Transverse colon (tissue), 4 donors: ENCODE data around the gene LGR5. TPM values are rescaled to one million over a fixed set of nuclear protein-coding genes. Genes with fewer than 3 reads are reported as not detected.

ENCODE experiments used
- DNase-seq: peaks from one replicate; pipeline ENCODE4 v3.0.0-alpha.2; 2019
- H3K27ac ChIP-seq, 4 donors: fragments of 200-600 bp; sonication (generic); 2 replicates each; pipeline ENCODE4 v1.5.1; 2016 to 2018; ENCODE audit warnings: inconsistent platforms in 4 of 4
- H3K27me3 ChIP-seq: fragments of 200-600 bp; sonication (generic); 2 replicates; pipeline ENCODE4 v1.5.1; 2017; ENCODE audit warnings: inconsistent platforms
- H3K36me3 ChIP-seq, 4 donors: fragments of 200-600 bp; sonication (generic); 2 replicates each; pipeline ENCODE4 v1.5.1; 2017 to 2019; ENCODE audit warnings: inconsistent platforms in 4 of 4
- H3K4me1 ChIP-seq, 4 donors: fragments of 200-600 bp; sonication (generic); 2 replicates each; pipeline ENCODE4 v1.5.1; 2017 to 2020; ENCODE audit warnings: inconsistent platforms in 4 of 4
- H3K4me3 ChIP-seq, 4 donors: fragments of 200-600 bp; sonication (generic); 1 replicate in 1 of 4; 2 replicates in 3 of 4; pipeline versions ENCODE4 v1.5.1 to v1.6.1; 2017 to 2019; ENCODE audit warnings: inconsistent platforms in 4 of 4
- H3K9me3 ChIP-seq, 2 donors: fragments of 200-600 bp; sonication (generic); 2 replicates each; pipeline ENCODE4 v1.5.1; 2017 to 2019; ENCODE audit warnings: inconsistent platforms in 2 of 2
- EP300 ChIP-seq: sonication (generic); formaldehyde crosslinking; IDR thresholded peaks from one replicate; pipeline ENCODE4 v1.6.1; 2017; ENCODE audit warnings: antibody characterized with exemption, low read depth
- POLR2A ChIP-seq: fragments of 450-650 bp; IDR thresholded peaks from one replicate; pipeline ENCODE4 v1.6.1; 2016; ENCODE audit warnings: antibody characterized with exemption, mild to moderate bottlenecking, moderate library complexity
- POLR2AphosphoS5 ChIP-seq, 3 donors: sonication (generic); formaldehyde crosslinking; IDR thresholded peaks; one replicate each; pipeline ENCODE4 v1.6.1; 2016; ENCODE audit warnings: antibody characterized with exemption in 3 of 3
- WGBS, 2 donors: methylation state at CpG; one replicate each; pipeline ENCODE4 v1.1.5; 2018; ENCODE audit warnings: low coverage in 1 of 2; 5-methylcytosine and 5-hydroxymethylcytosine counted together
- in situ Hi-C, 4 donors: fragments of 200-750 bp; cut with MboI; loops; one replicate each; pipeline versions ENCODE4 v1.15.0 to v1.15.1; 2017; ENCODE audit warnings: low sequenced_read_pairs in 3 of 4, low pct_ligation_motif_present in 1 of 4, low pct_unique_long_range_greater_than_20kb in 1 of 4
- intact Hi-C: fragments of 100-400 bp; cut with DNase I; formaldehyde crosslinking; loops from one replicate; pipeline ENCODE4 v1.15.1; 2023; ENCODE audit warnings: low total_unique reads
- total RNA-seq, 4 donors: library from RNA; depleted of rRNA; stranded (reverse); fragments of >200 nt; gene quantifications; one replicate each; pipeline ENCODE4 v1.1.0, GENCODE V29; 2016
- TF ChIP-seq, protein P1 (sequence below), 5 experiments: fragments of 200-600 bp in 3 of 5; fragments of 450-650 bp in 2 of 5; sonication (generic) in 3 of 5; IDR thresholded peaks; 1 replicate in 2 of 5; 2 replicates in 3 of 5; pipeline ENCODE4 v1.5.1; 2016 to 2017; ENCODE audit warnings: antibody characterized with exemption in 5 of 5, inconsistent platforms in 3 of 5, mild to moderate bottlenecking in 2 of 5, moderate library complexity in 1 of 5

LGR5 gene
- total RNA-seq, 4 donors from 2014 or later: 0.37 to 4.8 (median 1.0) TPM

- Histone ChIP-seq H3K4me1 (peaks cover 0 to 5% (median 0%) of the 10 kb centered on the region in 4 donors), H3K27ac (no peak overlapping the region), H3K4me3 (no peak overlapping the region), H3K36me3 (no peaks in the 10 kb centered on the region), H3K9me3 (no peaks in the 10 kb centered on the region), H3K27me3 (no peaks in the 10 kb centered on the region)
- TF ChIP-seq POLR2A (no peak), EP300 (no peak), POLR2AphosphoS5 (IDR thresholded peaks at IDR 0.05) (no peak)
- TF ChIP-seq, protein P1, sequence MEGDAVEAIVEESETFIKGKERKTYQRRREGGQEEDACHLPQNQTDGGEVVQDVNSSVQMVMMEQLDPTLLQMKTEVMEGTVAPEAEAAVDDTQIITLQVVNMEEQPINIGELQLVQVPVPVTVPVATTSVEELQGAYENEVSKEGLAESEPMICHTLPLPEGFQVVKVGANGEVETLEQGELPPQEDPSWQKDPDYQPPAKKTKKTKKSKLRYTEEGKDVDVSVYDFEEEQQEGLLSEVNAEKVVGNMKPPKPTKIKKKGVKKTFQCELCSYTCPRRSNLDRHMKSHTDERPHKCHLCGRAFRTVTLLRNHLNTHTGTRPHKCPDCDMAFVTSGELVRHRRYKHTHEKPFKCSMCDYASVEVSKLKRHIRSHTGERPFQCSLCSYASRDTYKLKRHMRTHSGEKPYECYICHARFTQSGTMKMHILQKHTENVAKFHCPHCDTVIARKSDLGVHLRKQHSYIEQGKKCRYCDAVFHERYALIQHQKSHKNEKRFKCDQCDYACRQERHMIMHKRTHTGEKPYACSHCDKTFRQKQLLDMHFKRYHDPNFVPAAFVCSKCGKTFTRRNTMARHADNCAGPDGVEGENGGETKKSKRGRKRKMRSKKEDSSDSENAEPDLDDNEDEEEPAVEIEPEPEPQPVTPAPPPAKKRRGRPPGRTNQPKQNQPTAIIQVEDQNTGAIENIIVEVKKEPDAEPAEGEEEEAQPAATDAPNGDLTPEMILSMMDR (IDR thresholded peaks at IDR 0.05): no peak
- no peak for DNase-seq
- intact Hi-C loops: no loop called here
- in situ Hi-C loops: no loop called here
- 54 to 76% methylated on average over 1 of the region's 1 CpG for WGBS, 2 donors
Observed at GRCh38 chr12:71397433-71397954, 42.1 kb upstream of the LGR5 start.

- no peak overlapping the region for H3K27ac ChIP-seq
- H3K4me1 ChIP-seq: no peaks in the 10 kb centered on the region
- intact Hi-C loops (no loop called here), in situ Hi-C loops (no loop called here)
- TF ChIP-seq POLR2A (no peak), POLR2AphosphoS5 (IDR thresholded peaks at IDR 0.05) (no peak), EP300 (no peak)
- TF ChIP-seq, protein P1 (IDR thresholded peaks at IDR 0.05): no peak
- no peak for DNase-seq
- no peak overlapping the region for H3K4me3 ChIP-seq
- WGBS, 2 donors: 44 to 57% methylated on average over 2 of the region's 2 CpGs
- H3K36me3 ChIP-seq: no peaks in the 10 kb centered on the region
- no peaks in the 10 kb centered on the region for H3K9me3 ChIP-seq
- no peaks in the 10 kb centered on the region for H3K27me3 ChIP-seq
Observed at GRCh38 chr12:71399197-71399596, 40.4 kb upstream of the LGR5 start.

DNA sequence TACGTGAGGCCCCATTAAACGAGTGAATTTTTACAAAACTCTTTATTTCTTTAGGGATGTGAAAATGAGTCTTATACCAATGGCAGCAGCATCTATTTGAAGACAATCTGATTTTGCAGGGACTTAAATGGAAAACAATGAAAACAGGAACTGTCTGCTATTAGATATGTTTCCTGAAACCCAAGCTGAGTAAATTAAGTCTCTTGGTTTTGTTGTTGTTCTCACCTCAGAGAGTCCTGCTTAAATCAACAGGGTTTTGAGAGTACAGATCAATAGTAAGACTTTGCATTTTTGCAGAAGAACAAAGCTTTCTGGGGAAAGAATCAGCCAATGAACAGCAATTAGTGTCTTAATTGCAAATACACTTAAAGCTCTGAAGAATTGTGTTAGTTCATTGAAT is 39.1 kb upstream of the LGR5 start:
- H3K36me3 ChIP-seq: no peaks in the 10 kb centered on the region
- in situ Hi-C loops (loop anchor here in 3 of 4 donors (25.0 kb wide), 1 partner anchor 337 kb away; no protein-coding TSS in a partner anchor), intact Hi-C loops (loop anchor here (5.0 kb wide), 1 partner anchor 162 kb away; no protein-coding TSS in a partner anchor)
- H3K4me3 ChIP-seq: no peak overlapping the region
- H3K27ac ChIP-seq: no peak overlapping the region
- no peak for TF ChIP-seq POLR2A
- TF ChIP-seq POLR2AphosphoS5 (IDR thresholded peaks at IDR 0.05): no peak
- no peak for TF ChIP-seq EP300
- TF ChIP-seq, protein P1 (IDR thresholded peaks at IDR 0.05): no peak
- DNase-seq: no peak
- WGBS, 2 donors: 61 to 79% methylated on average over 2 of the region's 2 CpGs
- no peaks in the 10 kb centered on the region for H3K4me1 ChIP-seq
- peaks cover 0 to 5% of the 10 kb centered on the region in 2 donors for H3K9me3 ChIP-seq
- H3K27me3 ChIP-seq: no peaks in the 10 kb centered on the region

DNA sequence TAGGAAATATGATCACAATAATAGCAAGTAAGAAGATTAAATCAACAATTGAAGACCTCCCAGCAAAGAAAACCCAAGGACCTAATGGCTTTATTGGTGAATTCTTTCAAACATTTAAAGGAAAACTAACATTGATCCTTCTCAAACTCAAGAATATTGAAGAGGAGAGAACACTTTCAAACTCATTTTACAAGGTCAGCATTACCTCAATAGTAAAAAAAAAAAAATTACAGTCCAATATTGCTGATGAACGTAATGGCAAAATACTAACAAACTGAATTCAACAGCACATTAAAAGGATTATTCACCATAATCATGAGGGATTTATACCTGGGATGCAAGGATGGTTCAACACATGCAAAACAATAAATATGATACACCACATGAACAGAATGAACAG is 33.7 kb upstream of the LGR5 start:
- 62 to 89% methylated on average over 1 of the region's 1 CpG for WGBS, 2 donors
- H3K4me3 ChIP-seq: no peak overlapping the region
- no peaks in the 10 kb centered on the region for H3K4me1 ChIP-seq
- H3K27ac ChIP-seq: no peak overlapping the region
- no peaks in the 10 kb centered on the region for H3K36me3 ChIP-seq
- in situ Hi-C loops: loop anchor here in 3 of 4 donors (25.0 kb wide), 1 partner anchor 331 kb away; no protein-coding TSS in a partner anchor
- intact Hi-C loops: no loop called here
- TF ChIP-seq POLR2AphosphoS5 (IDR thresholded peaks at IDR 0.05) (no peak), POLR2A (no peak), EP300 (no peak)
- TF ChIP-seq, protein P1 (IDR thresholded peaks at IDR 0.05): no peak
- peaks cover 0 to 15% of the 10 kb centered on the region in 2 donors for H3K9me3 ChIP-seq
- no peaks in the 10 kb centered on the region for H3K27me3 ChIP-seq
- no peak for DNase-seq
